ENCODE data around the gene HLF.

Gene HLF

GRCh38 chr17:55283256-55283965 lies 18.7 kb downstream of the HLF start:
- no CpG with 5 or more reads among the region's 9 CpGs for WGBS (ENCODE audit: insufficient coverage, insufficient read length)
- no peak overlapping the region for H3K4me3 ChIP-seq (ENCODE audit: low read length)
- no peaks in the 10 kb centered on the region for H3K4me1 ChIP-seq (ENCODE audit: control insufficient read depth, insufficient read depth, low read length)
- H3K27me3 ChIP-seq (ENCODE audit: control insufficient read depth, insufficient read depth, low read length): no peaks in the 10 kb centered on the region
- DNase-seq (ENCODE audit: low read depth, low spot score): no peak
- no peak overlapping the region for H3K27ac ChIP-seq (ENCODE audit: low read length)
- no peaks in the 10 kb centered on the region for H3K36me3 ChIP-seq (ENCODE audit: control insufficient read depth, insufficient read depth, low read length)
- no peaks in the 10 kb centered on the region; the same call in 1 of the 2 replicates for H3K9me3 ChIP-seq (ENCODE audit: control insufficient read depth, insufficient read depth, low read length)

GRCh38 chr17:55284001-55284884 lies 19.5 kb downstream of the HLF start:
- H3K36me3 ChIP-seq (ENCODE audit: control insufficient read depth, insufficient read depth, low read length): no peaks in the 10 kb centered on the region
- H3K27ac ChIP-seq (ENCODE audit: low read length): no peak overlapping the region
- H3K9me3 ChIP-seq (ENCODE audit: control insufficient read depth, insufficient read depth, low read length): no peaks in the 10 kb centered on the region; the same call in 1 of the 2 replicates
- H3K4me3 ChIP-seq (ENCODE audit: low read length): no peak overlapping the region
- H3K4me1 ChIP-seq (ENCODE audit: control insufficient read depth, insufficient read depth, low read length): no peaks in the 10 kb centered on the region
- DNase-seq (ENCODE audit: low read depth, low spot score): no peak
- WGBS (ENCODE audit: insufficient coverage, insufficient read length): no CpG with 5 or more reads among the region's 7 CpGs
- H3K27me3 ChIP-seq (ENCODE audit: control insufficient read depth, insufficient read depth, low read length): no peaks in the 10 kb centered on the region

DNA sequence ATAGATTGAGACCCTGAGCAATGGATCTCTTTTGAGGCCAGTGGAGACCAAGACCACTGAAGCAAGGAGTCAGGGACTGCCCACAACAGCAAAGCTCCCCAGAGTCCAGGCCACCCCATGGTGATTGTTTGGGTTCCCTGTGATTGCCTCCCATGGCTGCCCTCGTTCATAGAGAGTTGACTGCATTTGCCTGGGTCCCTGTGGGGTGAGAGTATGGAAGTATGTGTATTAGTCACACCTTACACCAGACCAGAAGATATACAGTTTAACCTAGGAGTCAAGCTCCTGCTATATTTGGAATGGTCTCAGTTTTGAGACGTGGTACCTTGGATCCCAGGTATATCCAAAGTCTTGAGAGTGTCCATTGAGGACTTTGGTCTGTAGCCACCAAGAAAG lies 20.2 kb downstream of the HLF start:
- Histone ChIP-seq H3K36me3 (ENCODE audit: control insufficient read depth, insufficient read depth, low read length) (no peaks in the 10 kb centered on the region), H3K27ac (ENCODE audit: low read length) (no peak overlapping the region), H3K27me3 (ENCODE audit: control insufficient read depth, insufficient read depth, low read length) (no peaks in the 10 kb centered on the region), H3K9me3 (ENCODE audit: control insufficient read depth, insufficient read depth, low read length) (no peaks in the 10 kb centered on the region; the same call in 1 of the 2 replicates), H3K4me3 (ENCODE audit: low read length) (no peak overlapping the region), H3K4me1 (ENCODE audit: control insufficient read depth, insufficient read depth, low read length) (no peaks in the 10 kb centered on the region)
- no CpG with 5 or more reads among the region's 2 CpGs for WGBS (ENCODE audit: insufficient coverage, insufficient read length)
- DNase-seq (ENCODE audit: low read depth, low spot score): no peak

GRCh38 chr17:55285340-55286301 lies 20.9 kb downstream of the HLF start:
- Histone ChIP-seq H3K27me3 (ENCODE audit: control insufficient read depth, insufficient read depth, low read length) (no peaks in the 10 kb centered on the region), H3K9me3 (ENCODE audit: control insufficient read depth, insufficient read depth, low read length) (no peaks in the 10 kb centered on the region; the same call in 1 of the 2 replicates), H3K36me3 (ENCODE audit: control insufficient read depth, insufficient read depth, low read length) (no peaks in the 10 kb centered on the region), H3K4me1 (ENCODE audit: control insufficient read depth, insufficient read depth, low read length) (no peaks in the 10 kb centered on the region), H3K27ac (ENCODE audit: low read length) (no peak overlapping the region), H3K4me3 (ENCODE audit: low read length) (no peak overlapping the region)
- no CpG with 5 or more reads among the region's 11 CpGs for WGBS (ENCODE audit: insufficient coverage, insufficient read length)
- DNase-seq (ENCODE audit: low read depth, low spot score): no peak

DNA sequence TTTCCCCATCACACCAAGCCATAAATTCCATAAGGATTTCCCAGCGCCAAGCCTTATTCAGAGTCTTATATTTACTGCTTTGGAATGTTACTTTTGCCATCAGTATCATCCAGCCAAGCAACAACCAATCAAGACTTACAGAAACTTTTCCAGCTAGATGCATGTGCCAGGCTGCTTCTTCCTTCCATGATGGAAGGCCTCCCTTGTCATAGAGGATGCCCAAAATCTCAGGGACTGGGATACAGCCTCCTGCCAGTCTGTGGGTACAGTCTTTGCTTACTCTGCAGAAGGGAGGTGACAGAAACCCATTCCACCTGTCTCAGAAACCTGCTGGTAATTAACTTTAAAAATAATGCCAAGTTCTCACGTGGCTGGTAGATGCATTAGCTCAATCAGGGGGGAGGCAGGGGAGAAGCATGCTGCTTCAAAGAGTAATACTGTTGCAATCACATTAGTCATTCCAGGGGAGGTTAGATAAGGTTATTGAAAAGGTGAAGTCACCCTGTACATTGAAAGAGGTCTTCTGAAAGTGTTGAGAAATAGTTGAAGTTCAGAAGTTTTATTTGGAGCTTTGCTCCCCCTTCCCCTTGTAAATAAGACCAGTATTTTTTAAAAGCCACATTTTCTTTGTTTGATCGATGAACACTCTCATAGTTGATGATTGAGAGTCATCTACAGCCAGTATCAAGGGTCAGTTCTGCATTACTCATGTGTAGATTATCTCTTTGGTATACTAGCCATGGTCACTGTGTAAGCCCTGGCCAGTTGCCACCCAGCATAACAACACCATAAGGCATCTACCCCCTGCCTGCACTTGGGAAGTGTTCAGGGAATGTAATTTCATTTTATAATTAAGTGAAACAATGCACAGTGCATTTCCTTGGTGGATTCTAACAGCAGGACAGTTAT lies 22.2 kb downstream of the HLF start:
- no peaks in the 10 kb centered on the region for H3K36me3 ChIP-seq (ENCODE audit: control insufficient read depth, insufficient read depth, low read length)
- H3K4me1 ChIP-seq (ENCODE audit: control insufficient read depth, insufficient read depth, low read length): no peaks in the 10 kb centered on the region
- no peak overlapping the region for H3K4me3 ChIP-seq (ENCODE audit: low read length)
- no peaks in the 10 kb centered on the region for H3K27me3 ChIP-seq (ENCODE audit: control insufficient read depth, insufficient read depth, low read length)
- no CpG with 5 or more reads among the region's 3 CpGs for WGBS (ENCODE audit: insufficient coverage, insufficient read length)
- H3K9me3 ChIP-seq (ENCODE audit: control insufficient read depth, insufficient read depth, low read length): no peaks in the 10 kb centered on the region; the same call in 1 of the 2 replicates
- H3K27ac ChIP-seq (ENCODE audit: low read length): no peak overlapping the region
- DNase-seq (ENCODE audit: low read depth, low spot score): no peak

GRCh38 chr17:55288356-55289105 lies 23.8 kb downstream of the HLF start:
- no peak overlapping the region for H3K4me3 ChIP-seq (ENCODE audit: low read length)
- no peak for DNase-seq (ENCODE audit: low read depth, low spot score)
- WGBS (ENCODE audit: insufficient coverage, insufficient read length): no CpG with 5 or more reads among the region's 7 CpGs
- H3K27me3 ChIP-seq (ENCODE audit: control insufficient read depth, insufficient read depth, low read length): no peaks in the 10 kb centered on the region
- H3K4me1 ChIP-seq (ENCODE audit: control insufficient read depth, insufficient read depth, low read length): no peaks in the 10 kb centered on the region
- no peak overlapping the region for H3K27ac ChIP-seq (ENCODE audit: low read length)
- H3K9me3 ChIP-seq (ENCODE audit: control insufficient read depth, insufficient read depth, low read length): no peaks in the 10 kb centered on the region
- no peaks in the 10 kb centered on the region for H3K36me3 ChIP-seq (ENCODE audit: control insufficient read depth, insufficient read depth, low read length)

GRCh38 chr17:55289106-55289446 lies 24.3 kb downstream of the HLF start:
- H3K36me3 ChIP-seq (ENCODE audit: control insufficient read depth, insufficient read depth, low read length): no peaks in the 10 kb centered on the region
- H3K4me3 ChIP-seq (ENCODE audit: low read length): no peak overlapping the region
- no peaks in the 10 kb centered on the region for H3K9me3 ChIP-seq (ENCODE audit: control insufficient read depth, insufficient read depth, low read length)
- no CpG with 5 or more reads among the region's 1 CpG for WGBS (ENCODE audit: insufficient coverage, insufficient read length)
- no peak for DNase-seq (ENCODE audit: low read depth, low spot score)
- H3K27me3 ChIP-seq (ENCODE audit: control insufficient read depth, insufficient read depth, low read length): no peaks in the 10 kb centered on the region
- H3K27ac ChIP-seq (ENCODE audit: low read length): no peak overlapping the region
- no peaks in the 10 kb centered on the region for H3K4me1 ChIP-seq (ENCODE audit: control insufficient read depth, insufficient read depth, low read length)

DNA sequence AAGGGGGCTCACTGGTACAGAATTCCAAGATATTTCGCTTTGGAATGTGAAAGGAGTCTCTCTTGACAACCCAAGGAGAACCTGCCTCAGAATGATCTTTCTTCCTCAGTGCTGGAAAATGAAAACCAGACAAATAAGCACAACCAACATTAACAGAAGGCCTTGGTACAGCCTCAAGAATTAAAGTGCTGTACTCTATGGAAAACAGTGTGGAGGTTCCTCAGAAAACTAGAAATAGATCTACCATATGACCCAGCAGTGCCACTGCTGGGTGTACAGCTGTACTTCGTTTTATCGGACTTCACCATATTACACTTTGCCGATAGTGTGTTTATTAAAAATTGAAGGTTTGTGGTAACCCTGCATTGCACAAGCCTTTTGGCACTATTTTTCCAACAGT lies 25.2 kb downstream of the HLF start:
- no peaks in the 10 kb centered on the region for H3K9me3 ChIP-seq (ENCODE audit: control insufficient read depth, insufficient read depth, low read length)
- H3K4me1 ChIP-seq (ENCODE audit: control insufficient read depth, insufficient read depth, low read length): no peaks in the 10 kb centered on the region
- no peak for DNase-seq (ENCODE audit: low read depth, low spot score)
- no peak overlapping the region for H3K27ac ChIP-seq (ENCODE audit: low read length)
- no CpG with 5 or more reads among the region's 4 CpGs for WGBS (ENCODE audit: insufficient coverage, insufficient read length)
- no peaks in the 10 kb centered on the region for H3K27me3 ChIP-seq (ENCODE audit: control insufficient read depth, insufficient read depth, low read length)
- no peak overlapping the region for H3K4me3 ChIP-seq (ENCODE audit: low read length)
- no peaks in the 10 kb centered on the region for H3K36me3 ChIP-seq (ENCODE audit: control insufficient read depth, insufficient read depth, low read length)

DNA sequence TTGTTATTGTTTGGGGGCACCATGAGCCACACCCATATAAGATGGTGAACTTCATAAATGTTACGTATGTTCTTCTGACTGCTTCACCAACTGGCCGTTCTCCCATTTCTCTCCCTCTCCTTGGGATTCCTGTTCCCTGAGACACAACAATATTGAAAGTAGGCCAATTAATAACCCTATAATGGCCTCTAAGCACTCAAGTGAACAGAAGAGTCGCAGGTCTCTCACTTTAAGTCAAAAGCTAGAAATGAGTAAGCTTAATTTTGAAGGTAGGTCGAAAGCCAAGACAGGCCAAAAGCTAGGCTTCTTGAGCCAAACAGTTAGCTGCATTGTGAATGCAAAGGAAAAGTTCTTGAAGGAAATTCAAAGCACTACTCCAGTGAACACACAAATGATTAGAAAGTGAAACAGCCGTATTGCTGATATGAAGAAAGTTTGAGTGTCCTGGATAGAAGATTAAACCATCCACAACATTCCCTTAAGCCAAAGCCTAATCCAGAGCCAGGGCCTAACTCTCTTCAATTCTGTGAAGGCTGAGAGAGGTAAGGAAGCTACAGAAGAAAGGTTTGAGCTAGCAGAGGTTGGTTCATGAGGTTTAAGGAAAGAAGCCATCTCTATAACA lies 25.8 kb downstream of the HLF start:
- Histone ChIP-seq H3K36me3 (ENCODE audit: control insufficient read depth, insufficient read depth, low read length) (no peaks in the 10 kb centered on the region), H3K4me3 (ENCODE audit: low read length) (no peak overlapping the region), H3K27me3 (ENCODE audit: control insufficient read depth, insufficient read depth, low read length) (no peaks in the 10 kb centered on the region), H3K4me1 (ENCODE audit: control insufficient read depth, insufficient read depth, low read length) (no peaks in the 10 kb centered on the region), H3K9me3 (ENCODE audit: control insufficient read depth, insufficient read depth, low read length) (no peaks in the 10 kb centered on the region), H3K27ac (ENCODE audit: low read length) (no peak overlapping the region)
- DNase-seq (ENCODE audit: low read depth, low spot score): no peak
- WGBS (ENCODE audit: insufficient coverage, insufficient read length): no CpG with 5 or more reads among the region's 5 CpGs
